ENCODE measurements around the gene ARHGEF4.

DNA sequence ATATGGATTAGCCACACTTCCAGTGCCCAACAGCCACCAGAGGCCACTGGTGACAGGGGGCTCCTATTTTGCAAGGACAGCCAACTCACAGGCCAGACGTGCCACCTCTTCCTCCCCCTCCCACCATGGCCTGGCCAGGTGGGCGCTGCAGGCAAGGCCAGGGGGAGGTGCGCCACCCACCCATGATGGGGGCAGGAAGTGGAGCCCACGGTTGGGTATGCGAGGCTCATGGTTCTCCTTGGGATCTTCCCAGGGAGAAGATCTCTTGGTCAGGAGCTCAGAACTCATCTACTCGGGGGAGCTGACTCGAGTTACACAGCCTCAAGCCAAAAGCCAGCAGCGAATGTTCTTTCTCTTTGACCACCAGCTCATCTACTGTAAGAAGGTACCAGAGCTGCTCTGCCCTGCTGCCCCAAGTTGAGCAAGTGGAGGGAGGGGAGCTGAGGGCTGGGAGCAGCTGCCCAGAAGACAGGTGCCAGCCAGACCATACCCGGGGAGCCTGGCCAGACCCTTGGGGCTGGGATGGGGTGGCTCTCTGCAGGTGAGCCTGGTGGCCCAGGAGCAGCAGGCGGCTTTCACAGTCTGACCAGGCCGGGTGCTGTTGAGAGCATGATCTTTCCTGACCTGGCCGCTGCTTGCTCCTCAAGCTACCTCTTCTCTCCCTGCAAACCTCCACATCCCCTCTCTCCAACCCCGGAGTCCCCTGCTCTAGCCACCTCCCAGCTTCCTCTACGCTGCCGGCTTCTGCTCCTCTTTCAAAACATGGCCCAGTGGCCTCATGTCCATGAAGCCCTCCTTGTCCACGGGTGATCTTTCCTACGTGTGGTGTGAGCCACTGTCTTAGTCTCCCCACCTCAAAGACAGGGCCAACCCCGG is 206.7 kb downstream of the ARHGEF4 start:
- TF ChIP-seq, protein P1, sequence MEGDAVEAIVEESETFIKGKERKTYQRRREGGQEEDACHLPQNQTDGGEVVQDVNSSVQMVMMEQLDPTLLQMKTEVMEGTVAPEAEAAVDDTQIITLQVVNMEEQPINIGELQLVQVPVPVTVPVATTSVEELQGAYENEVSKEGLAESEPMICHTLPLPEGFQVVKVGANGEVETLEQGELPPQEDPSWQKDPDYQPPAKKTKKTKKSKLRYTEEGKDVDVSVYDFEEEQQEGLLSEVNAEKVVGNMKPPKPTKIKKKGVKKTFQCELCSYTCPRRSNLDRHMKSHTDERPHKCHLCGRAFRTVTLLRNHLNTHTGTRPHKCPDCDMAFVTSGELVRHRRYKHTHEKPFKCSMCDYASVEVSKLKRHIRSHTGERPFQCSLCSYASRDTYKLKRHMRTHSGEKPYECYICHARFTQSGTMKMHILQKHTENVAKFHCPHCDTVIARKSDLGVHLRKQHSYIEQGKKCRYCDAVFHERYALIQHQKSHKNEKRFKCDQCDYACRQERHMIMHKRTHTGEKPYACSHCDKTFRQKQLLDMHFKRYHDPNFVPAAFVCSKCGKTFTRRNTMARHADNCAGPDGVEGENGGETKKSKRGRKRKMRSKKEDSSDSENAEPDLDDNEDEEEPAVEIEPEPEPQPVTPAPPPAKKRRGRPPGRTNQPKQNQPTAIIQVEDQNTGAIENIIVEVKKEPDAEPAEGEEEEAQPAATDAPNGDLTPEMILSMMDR (optimal IDR thresholded peaks at IDR 0.05 in 1 of 3, IDR thresholded peaks at IDR 0.05 in 1 of 3, conservative IDR thresholded peaks at IDR 0.05 in 1 of 3; ENCODE audit: extremely low read depth in 1 of 3, insufficient read depth in 2 of 3, low read length in 3 of 3) = no peak
- no peak for TF ChIP-seq EZH2 (IDR thresholded peaks at IDR 0.05; ENCODE audit: low read length)

All from keratinocyte (primary cell).